HG03066 (cell line): ENCODE data around the gene LDLRAD4.

Experiments used
- ATAC-seq: cut with Tn5 transposase; IDR thresholded peaks from one replicate; pipeline ENCODE4 v1.9.1; 2021; ENCODE audit warnings: low read depth; ENCODE audit not compliant: unreplicated experiment

The LDLRAD4 gene

GRCh38 chr18:13264091-13265007 is 45.8 kb downstream of the LDLRAD4 start:
- ATAC-seq, result no peak

- ATAC-seq, result no peak
Observed at GRCh38 chr18:13265008-13265910, 46.7 kb downstream of the LDLRAD4 start.

GRCh38 chr18:13265911-13266217 is 47.3 kb downstream of the LDLRAD4 start:
- no peak for ATAC-seq

- no peak for ATAC-seq
Observed at GRCh38 chr18:13266218-13267100, 47.9 kb downstream of the LDLRAD4 start.

GRCh38 chr18:13267431-13267873 is 48.9 kb downstream of the LDLRAD4 start:
- no peak for ATAC-seq

GRCh38 chr18:13268158-13269012 is 49.8 kb downstream of the LDLRAD4 start:
- ATAC-seq, result no peak

GRCh38 chr18:13269013-13269280 is 50.4 kb downstream of the LDLRAD4 start:
- no peak for ATAC-seq

- no peak for ATAC-seq
Observed at GRCh38 chr18:13269521-13270011, 51.0 kb downstream of the LDLRAD4 start.

GRCh38 chr18:13270279-13270855 is 51.8 kb downstream of the LDLRAD4 start:
- no peak for ATAC-seq

GRCh38 chr18:13271302-13271911 is 52.8 kb downstream of the LDLRAD4 start:
- ATAC-seq, result no peak

- no peak for ATAC-seq
Observed at GRCh38 chr18:13272416-13272815, 53.9 kb downstream of the LDLRAD4 start.

GRCh38 chr18:13273800-13274199 is 55.2 kb downstream of the LDLRAD4 start:
- ATAC-seq, result no peak

- no peak for ATAC-seq
Observed at GRCh38 chr18:13275075-13275474, 56.5 kb downstream of the LDLRAD4 start.

- no peak for ATAC-seq
Observed at GRCh38 chr18:13276530-13277520, 58.3 kb downstream of the LDLRAD4 start.

GRCh38 chr18:13278062-13278630 is 59.6 kb downstream of the LDLRAD4 start:
- ATAC-seq, result no peak

GRCh38 chr18:13279181-13280069 is 60.9 kb downstream of the LDLRAD4 start:
- ATAC-seq, result no peak
